Loucy (cell line): Measurements from ENCODE around the gene MBOAT7.
"Not testable (repeated sequence)": the region's sequence is repeated elsewhere in the genome, so short reads cannot be mapped to it uniquely, and the experiment has no call there.

Experiments used
- H2AFZ ChIP-seq: fragments of 200-600 bp; sonication (generic); 2 replicates; pipeline ENCODE4 v1.6.0; 2016; ENCODE audit warnings: antibody characterized with exemption, mild to moderate bottlenecking, low read length, moderate library complexity
- H3F3A ChIP-seq: fragments of 200-600 bp; 2 replicates; pipeline ENCODE4 v1.6.0; 2016; ENCODE audit warnings: antibody characterized with exemption, low read depth, mild to moderate bottlenecking
- H3K27me3 ChIP-seq: fragments of 200-600 bp; sonication (generic); 2 replicates; pipeline ENCODE4 v1.6.1; 2014; ENCODE audit warnings: low read length, mild to moderate bottlenecking; ENCODE audit not compliant: insufficient read depth, poor library complexity, severe bottlenecking
- H3K36me3 ChIP-seq: fragments of 200-600 bp; sonication (generic); 2 replicates; pipeline ENCODE4 v1.6.1; 2016; ENCODE audit warnings: low read length; ENCODE audit not compliant: insufficient read depth
- H3K4me1 ChIP-seq: fragments of 200-600 bp; sonication (generic); 2 replicates; pipeline ENCODE4 v1.5.1; 2014; ENCODE audit warnings: low read length, mild to moderate bottlenecking; ENCODE audit not compliant: insufficient read depth, poor library complexity, severe bottlenecking
- H3K4me2 ChIP-seq: fragments of 200-600 bp; sonication (generic); 2 replicates; pipeline ENCODE4 v1.6.0; 2014; ENCODE audit warnings: antibody characterized with exemption, low read length, low read depth, mild to moderate bottlenecking; ENCODE audit not compliant: poor library complexity, severe bottlenecking
- H3K4me3 ChIP-seq: fragments of 200-600 bp; sonication (generic); 2 replicates; pipeline ENCODE4 v1.5.1; 2014; ENCODE audit warnings: low read length, mild to moderate bottlenecking, mixed read lengths; ENCODE audit not compliant: poor library complexity, severe bottlenecking
- H3K79me2 ChIP-seq: fragments of 200-600 bp; sonication (generic); 2 replicates; pipeline ENCODE4 v1.6.1; 2014; ENCODE audit warnings: low read length; ENCODE audit not compliant: insufficient read depth
- H3K9ac ChIP-seq: fragments of 200-600 bp; sonication (generic); 2 replicates; pipeline ENCODE4 v1.6.0; 2014; ENCODE audit warnings: mild to moderate bottlenecking, low read depth, low read length, moderate library complexity; ENCODE audit not compliant: poor library complexity, severe bottlenecking
- H3K9me2 ChIP-seq: fragments of 200-600 bp; sonication (generic); replicated peaks from 2 replicates; pipeline ENCODE4 v1.6.1; 2016; ENCODE audit warnings: low read depth, low read length, mixed read lengths
- H3K9me3 ChIP-seq: fragments of 200-600 bp; sonication (generic); 2 replicates; pipeline ENCODE4 v1.6.1; 2014; ENCODE audit warnings: mild to moderate bottlenecking, antibody characterized with exemption, low read length, low read depth; ENCODE audit not compliant: insufficient read depth
- H4K20me1 ChIP-seq: fragments of 200-600 bp; sonication (generic); 2 replicates; pipeline ENCODE4 v1.6.0; 2014; ENCODE audit warnings: antibody characterized with exemption, low read length, mild to moderate bottlenecking; ENCODE audit not compliant: insufficient read depth, poor library complexity, severe bottlenecking
- CTCF ChIP-seq: fragments of 200-600 bp; sonication (generic); conservative IDR thresholded peaks from 2 replicates; pipeline ENCODE4 v1.5.1; 2014; ENCODE audit warnings: mild to moderate bottlenecking, antibody characterized with exemption, low read length
- EZH2phosphoT487 ChIP-seq: fragments of 200-600 bp; IDR thresholded peaks from 2 replicates; pipeline ENCODE4 v1.6.1; 2018; ENCODE audit warnings: antibody characterized with exemption, mild to moderate bottlenecking, moderate library complexity, borderline replicate concordance

The MBOAT7 gene

DNA sequence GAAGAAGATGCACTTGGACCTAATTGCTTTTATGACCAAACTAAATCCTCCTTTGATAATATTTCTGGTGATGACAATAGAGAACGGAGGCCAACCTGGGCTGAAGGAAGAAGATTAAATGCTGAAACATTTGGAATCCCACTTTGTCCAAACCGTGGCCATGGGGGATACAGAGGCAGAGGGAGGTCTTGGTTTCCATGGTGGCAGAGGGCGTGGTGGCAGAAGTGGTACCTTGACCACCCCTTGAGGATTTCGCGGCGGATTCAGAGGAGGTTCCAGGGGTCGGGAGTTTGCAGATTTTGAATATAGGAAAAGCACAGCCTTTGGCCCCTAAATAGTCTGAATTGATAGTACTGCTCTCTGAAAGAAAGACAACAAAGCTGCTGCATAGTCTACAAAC is 40.7 kb upstream of the MBOAT7 start:
- Histone ChIP-seq H3K4me2 (no peak overlapping the region), H3K9ac (no peak overlapping the region), H3K79me2 (no peaks in the 10 kb centered on the region)

DNA sequence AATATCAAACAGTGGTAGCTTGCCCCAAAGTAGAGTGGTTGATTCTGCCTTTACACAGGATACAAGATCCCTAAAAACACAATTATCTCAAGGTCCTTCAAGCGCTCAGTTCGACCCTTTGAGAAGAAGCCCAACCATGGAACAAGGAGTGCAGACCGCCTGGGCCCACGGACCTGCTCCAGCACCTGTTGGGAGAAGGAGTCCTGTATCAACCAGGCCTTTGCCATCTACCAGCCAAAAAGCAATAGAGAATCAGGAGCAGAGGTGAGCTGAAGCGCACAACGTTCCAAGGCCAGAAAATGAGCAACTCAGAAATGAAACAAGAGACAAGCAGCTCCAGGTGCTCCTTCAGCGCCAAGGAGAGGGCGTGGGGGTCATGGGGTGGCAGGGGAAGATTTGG is 39.8 kb upstream of the MBOAT7 start:
- H3K4me3 ChIP-seq = no peak overlapping the region
- H3K9me3 ChIP-seq = no peaks in the 10 kb centered on the region
- no peaks in the 10 kb centered on the region for H3K79me2 ChIP-seq
- H3K36me3 ChIP-seq = no peaks in the 10 kb centered on the region
- H2AFZ ChIP-seq = no peak overlapping the region
- TF ChIP-seq EZH2phosphoT487 = no peak
- no peak for TF ChIP-seq CTCF
- H3K9ac ChIP-seq = no peak overlapping the region
- no peaks in the 10 kb centered on the region for H4K20me1 ChIP-seq
- no peaks in the 10 kb centered on the region for H3F3A ChIP-seq
- H3K4me2 ChIP-seq = no peak overlapping the region
- no peaks in the 10 kb centered on the region for H3K4me1 ChIP-seq
- H3K27me3 ChIP-seq = no peaks in the 10 kb centered on the region
- no peaks in the 10 kb centered on the region for H3K9me2 ChIP-seq

More for the DNA sequence above, 40.7 kb upstream of the MBOAT7 start:
- no peaks in the 10 kb centered on the region for H3F3A ChIP-seq
- no peaks in the 10 kb centered on the region for H3K9me2 ChIP-seq
- no peaks in the 10 kb centered on the region for H3K36me3 ChIP-seq
- no peaks in the 10 kb centered on the region for H3K4me1 ChIP-seq
- no peak overlapping the region for H3K4me3 ChIP-seq
- no peaks in the 10 kb centered on the region for H3K27me3 ChIP-seq
- no peaks in the 10 kb centered on the region for H3K9me3 ChIP-seq
- no peaks in the 10 kb centered on the region for H4K20me1 ChIP-seq
- TF ChIP-seq EZH2phosphoT487 (no peak), CTCF (no peak)
- no peak overlapping the region for H2AFZ ChIP-seq

DNA sequence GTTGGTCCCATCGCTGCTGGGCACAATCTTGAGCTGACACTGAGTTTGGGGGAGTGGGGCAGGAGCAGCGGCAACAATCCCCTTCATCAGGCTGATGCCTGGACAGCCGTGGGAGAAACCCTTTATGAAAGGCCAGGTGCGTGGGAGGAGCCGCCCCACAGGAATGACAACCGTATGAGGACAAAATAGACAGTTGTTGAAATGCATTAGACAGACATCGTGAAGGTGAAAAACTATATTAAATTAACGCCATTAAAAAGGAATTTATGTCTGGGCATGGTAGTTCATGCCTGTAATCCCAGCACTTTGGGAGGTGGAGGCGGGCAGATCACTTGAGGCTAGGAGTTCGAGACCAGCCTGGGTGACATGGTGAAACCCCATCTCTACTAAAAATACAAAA is 35.2 kb upstream of the MBOAT7 start:
- H3K36me3 ChIP-seq, H3K4me2 ChIP-seq, H3K79me2 ChIP-seq, H3K4me1 ChIP-seq, H2AFZ ChIP-seq, H3K9ac ChIP-seq, H3K27me3 ChIP-seq, H3K9me3 ChIP-seq, H4K20me1 ChIP-seq, H3K4me3 ChIP-seq, H3F3A ChIP-seq, H3K9me2 ChIP-seq: not testable (repeated sequence)

DNA sequence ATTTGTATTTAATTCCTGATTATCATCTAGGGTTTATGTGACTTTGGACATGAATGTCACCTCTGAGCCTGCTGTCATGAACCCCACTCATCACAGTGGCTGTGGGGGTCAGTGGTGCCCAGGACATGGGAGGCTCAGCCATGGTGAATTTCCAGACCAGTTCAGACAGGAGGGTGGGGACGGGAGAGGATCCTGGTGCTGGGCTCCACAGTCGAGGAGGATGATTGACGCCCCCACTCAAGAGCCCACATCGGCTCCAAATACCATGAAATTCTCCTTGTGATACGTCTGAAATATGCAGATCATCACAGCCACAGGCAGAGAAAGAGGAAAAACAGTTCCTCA is 34.5 kb upstream of the MBOAT7 start:
- not testable (repeated sequence) for H3K4me2 ChIP-seq, H3K36me3 ChIP-seq, H3F3A ChIP-seq, H3K4me1 ChIP-seq, H3K27me3 ChIP-seq, H4K20me1 ChIP-seq, H3K9me2 ChIP-seq, H2AFZ ChIP-seq, H3K9me3 ChIP-seq, H3K4me3 ChIP-seq, H3K79me2 ChIP-seq, H3K9ac ChIP-seq

- not testable (repeated sequence) for H3K4me1 ChIP-seq, H3K9me2 ChIP-seq, H2AFZ ChIP-seq, H3K9ac ChIP-seq, H3K79me2 ChIP-seq, H3K4me2 ChIP-seq, H3F3A ChIP-seq, H3K36me3 ChIP-seq, H3K4me3 ChIP-seq, H3K9me3 ChIP-seq, H4K20me1 ChIP-seq, H3K27me3 ChIP-seq
These were observed 34.0 kb upstream of the MBOAT7 start for GRCh38 chr19:54223277-54223936.

DNA sequence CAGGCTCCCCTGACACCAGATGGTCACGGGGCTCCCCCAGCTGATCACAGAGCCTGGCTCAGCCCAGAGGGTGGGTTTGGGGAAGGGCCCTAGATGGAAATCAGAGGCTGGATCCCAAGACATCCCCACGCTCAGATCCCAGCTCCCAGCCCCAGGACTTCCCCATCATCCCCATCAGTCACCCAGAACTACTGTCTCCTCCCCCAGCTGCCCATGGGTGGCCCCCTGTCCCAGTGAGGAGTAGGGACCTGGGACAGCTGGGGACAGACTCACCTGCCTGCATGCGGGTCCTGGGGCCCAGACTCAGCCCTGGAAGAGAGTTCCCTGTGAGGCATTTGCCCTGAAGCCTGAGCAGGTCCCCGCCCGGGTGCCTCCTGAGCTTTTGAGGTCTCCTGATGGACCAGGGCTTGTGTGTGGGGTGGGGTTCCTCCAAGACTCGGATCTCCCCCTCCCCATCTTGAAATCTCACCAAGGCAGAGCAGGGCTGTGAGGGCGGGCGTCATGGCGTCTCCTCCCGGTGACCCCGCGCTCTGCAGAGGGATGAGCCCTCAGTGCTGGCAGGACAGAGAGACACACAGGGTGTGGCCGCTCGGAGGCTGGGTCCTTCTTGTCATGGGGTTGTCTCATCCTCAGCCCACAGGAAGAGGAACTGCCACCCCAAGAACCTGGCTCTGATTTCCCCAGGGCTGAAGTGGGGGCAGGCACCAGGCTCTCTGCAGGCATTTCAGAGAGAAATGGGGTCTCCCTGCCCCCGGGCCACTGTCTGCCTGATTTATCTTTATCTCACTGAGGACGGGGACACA is 33.3 kb upstream of the MBOAT7 start, which contains the start of gene LILRB3:
LILRB3 (minus strand) TSS at position 534 of the 803 bp plus-strand sequence; CDS start at position 503, 31 bp downstream.
- not testable (repeated sequence) for H3K4me1 ChIP-seq, H3K9me2 ChIP-seq, H3K27me3 ChIP-seq, H3K9ac ChIP-seq, H2AFZ ChIP-seq, H3K79me2 ChIP-seq, H3F3A ChIP-seq, H4K20me1 ChIP-seq, H3K4me3 ChIP-seq, H3K9me3 ChIP-seq, H3K36me3 ChIP-seq, H3K4me2 ChIP-seq
